Spinal cord (tissue), 10 donors: Measurements from ENCODE around the gene TAF8. TPM values are rescaled to one million over a fixed set of nuclear protein-coding genes. Genes with fewer than 3 reads are reported as not detected.
A peak's percentile ranks its signal among the peaks of the same experiment; 100 is the strongest.

Experiments
- DNase-seq, 6 donors: peaks; one replicate each; pipeline versions ENCODE4 v3.0.0 to v3.0.0-alpha.2; 2013 to 2015; ENCODE audit warnings: low spot score in 6 of 6, low read depth in 4 of 6
- H3K27ac ChIP-seq: one replicate; pipeline ENCODE4 v1.5.1; 2013; ENCODE audit warnings: low read depth, low read length, control low read depth
- H3K27me3 ChIP-seq: one replicate; pipeline ENCODE4 v1.6.1; 2013; ENCODE audit warnings: low read length; ENCODE audit not compliant: control insufficient read depth, insufficient read depth
- H3K36me3 ChIP-seq: one replicate; pipeline ENCODE4 v1.6.1; 2013; ENCODE audit warnings: low read length; ENCODE audit not compliant: control insufficient read depth, insufficient read depth
- H3K4me1 ChIP-seq: one replicate; pipeline ENCODE4 v1.6.1; 2013; ENCODE audit warnings: low read length; ENCODE audit not compliant: control insufficient read depth, insufficient read depth
- H3K4me3 ChIP-seq: one replicate; pipeline ENCODE4 v1.5.1; 2013; ENCODE audit warnings: low read depth, low read length, control low read depth
- H3K9me3 ChIP-seq: one replicate; pipeline ENCODE4 v1.6.1; 2013; ENCODE audit warnings: low read length; ENCODE audit not compliant: control insufficient read depth, insufficient read depth
- WGBS: methylation state at CpG from one replicate; pipeline ENCODE4 v1.1.5; 2013; ENCODE audit warnings: missing lambda C conversion rate; ENCODE audit not compliant: insufficient coverage; 5-methylcytosine and 5-hydroxymethylcytosine counted together
- polyA plus RNA-seq, 2 donors: library from polyadenylated mRNA; unstranded; fragments of 120-200 nt; gene quantifications; one replicate each; pipeline ENCODE4 v1.2.1, GENCODE V29; 2013; ENCODE audit not compliant: insufficient read length in 2 of 2
- small RNA-seq: library from RNA; depleted of rRNA; stranded (forward); fragments of <200 nt; gene quantifications from one replicate; pipeline ENCODE3, GENCODE V24; 2014; ENCODE audit warnings: low replicate concordance
- total RNA-seq, 2 donors: library from RNA; depleted of rRNA in 1 of 2; stranded (reverse); fragments of 120-200 nt in 1 of 2; fragments of >200 nt in 1 of 2; gene quantifications; one replicate each; pipeline versions ENCODE4 v1.2.3 to v1.2.4, GENCODE V29; 2013 to 2014
- donor health status: healthy.

TAF8 gene
- total and polyA plus RNA-seq, 4 donors: 10.5 to 17.9 (median 13.3) TPM

GRCh38 chr6:42129360-42129676 lies 79.0 kb downstream of the TAF8 start:
- WGBS: 100% methylated on average over 1 of the region's 2 CpGs
- Histone ChIP-seq H3K27ac (no peak overlapping the region), H3K9me3 (no peaks in the 10 kb centered on the region), H3K27me3 (no peaks in the 10 kb centered on the region), H3K4me3 (no peak overlapping the region), H3K36me3 (no peaks in the 10 kb centered on the region), H3K4me1 (no peaks in the 10 kb centered on the region)
- DNase-seq: no peak

GRCh38 chr6:42131531-42131930 lies 81.2 kb downstream of the TAF8 start:
- WGBS: 88% methylated on average over 10 of the region's 11 CpGs
- DNase-seq: no peak
- no peaks in the 10 kb centered on the region for H3K27me3 ChIP-seq
- H3K4me1 ChIP-seq: peaks cover 3% of the 10 kb centered on the region
- no peak overlapping the region for H3K4me3 ChIP-seq
- H3K9me3 ChIP-seq: no peaks in the 10 kb centered on the region
- H3K36me3 ChIP-seq: no peaks in the 10 kb centered on the region
- H3K27ac ChIP-seq: no peak overlapping the region

- Histone ChIP-seq H3K27me3 (no peaks in the 10 kb centered on the region), H3K27ac (no peak overlapping the region), H3K36me3 (no peaks in the 10 kb centered on the region), H3K9me3 (no peaks in the 10 kb centered on the region), H3K4me1 (peaks cover 6% of the 10 kb centered on the region), H3K4me3 (no peak overlapping the region)
- WGBS: 89% methylated on average over 4 of the region's 4 CpGs
- no peak for DNase-seq
Observed at GRCh38 chr6:42133926-42134325, 83.6 kb downstream of the TAF8 start.

GRCh38 chr6:42135161-42135560 lies 84.8 kb downstream of the TAF8 start:
- Histone ChIP-seq H3K36me3 (no peaks in the 10 kb centered on the region), H3K9me3 (no peaks in the 10 kb centered on the region), H3K27me3 (no peaks in the 10 kb centered on the region), H3K4me3 (no peak overlapping the region), H3K4me1 (peaks cover 6% of the 10 kb centered on the region), H3K27ac (no peak overlapping the region)
- 71% methylated on average over 9 of the region's 12 CpGs for WGBS
- DNase-seq: no peak

- no peak for DNase-seq
- WGBS: no CpG with 5 or more reads among the region's 2 CpGs
- Histone ChIP-seq H3K4me1 (peaks cover 6% of the 10 kb centered on the region), H3K9me3 (no peaks in the 10 kb centered on the region), H3K4me3 (no peak overlapping the region), H3K36me3 (no peaks in the 10 kb centered on the region), H3K27ac (no peak overlapping the region), H3K27me3 (no peaks in the 10 kb centered on the region)
Observed at GRCh38 chr6:42135722-42136121, 85.4 kb downstream of the TAF8 start.

GRCh38 chr6:42136508-42137193 lies 86.3 kb downstream of the TAF8 start:
- H3K27ac ChIP-seq: no peak overlapping the region
- WGBS: 13% methylated on average over 9 of the region's 14 CpGs
- H3K27me3 ChIP-seq: peaks cover 7% of the 10 kb centered on the region
- H3K9me3 ChIP-seq: no peaks in the 10 kb centered on the region
- peaks cover 7% of the 10 kb centered on the region for H3K4me1 ChIP-seq
- no peak overlapping the region for H3K4me3 ChIP-seq
- no peaks in the 10 kb centered on the region for H3K36me3 ChIP-seq
- peak in 2 of 6 donors; percentile 41 to 47 for DNase-seq

Small RNA genes lying within 50 kb of the gene (small RNA-seq; reads per million reads assigned to genes)
- not detected for gene RNU6-761P

Other genes starting within 250 kb of the TAF8 start
- 1 to 10 TPM; 6.0 to 7.0 TPM for gene USP49, start 155.1 kb upstream of the TAF8 start, total RNA-seq
- gene USP49, start 155.1 kb upstream of the TAF8 start, polyA plus RNA-seq: 10 to 100 TPM; 17.7 to 19.1 TPM
- 10 to 100 TPM; 21.8 to 23.3 TPM for gene MED20, start 129.4 kb upstream of the TAF8 start, total RNA-seq
- gene MED20, start 129.4 kb upstream of the TAF8 start, polyA plus RNA-seq: 10 to 100 TPM; 21.9 to 23.8 TPM
- 1 to 10 TPM; 8.4 to 9.9 TPM for gene BYSL, start 129.0 kb upstream of the TAF8 start, total RNA-seq
- gene BYSL, start 129.0 kb upstream of the TAF8 start, polyA plus RNA-seq: 10 to 100 TPM; 23.5 to 24.7 TPM
- 10 to 100 TPM; 21.1 to 22.8 TPM for gene CCND3, start 108.7 kb upstream of the TAF8 start, total RNA-seq
- gene CCND3, start 108.7 kb upstream of the TAF8 start, polyA plus RNA-seq: 10 to 100 TPM; 41.6 to 44.0 TPM
- gene C6orf132, start 92.1 kb downstream of the TAF8 start, total RNA-seq: under 1 TPM; 0.10 to 0.28 TPM
- under 1 TPM; 0.19 to 0.23 TPM for gene C6orf132, start 92.1 kb downstream of the TAF8 start, polyA plus RNA-seq
- gene GUCA1A, start 122.8 kb downstream of the TAF8 start, total RNA-seq: 1 to 10 TPM; 1.5 to 1.9 TPM
- gene GUCA1A, start 122.8 kb downstream of the TAF8 start, polyA plus RNA-seq: 1 to 10 TPM; 4.3 to 5.8 TPM
- gene GUCA1B, start 144.4 kb downstream of the TAF8 start, total RNA-seq: 1 to 10 TPM in 1 of 2 donors, under 1 TPM in 1; 0.55 to 1.3 TPM
- gene GUCA1B, start 144.4 kb downstream of the TAF8 start, polyA plus RNA-seq: 1 to 10 TPM; 2.5 to 3.9 TPM
- gene MRPS10, start 167.3 kb downstream of the TAF8 start, total RNA-seq: 10 to 100 TPM; 28.8 to 45.3 TPM
- 10 to 100 TPM; 29.7 to 30.4 TPM for gene MRPS10, start 167.3 kb downstream of the TAF8 start, polyA plus RNA-seq